ENCODE measurements around the gene TANC1.

DNA sequence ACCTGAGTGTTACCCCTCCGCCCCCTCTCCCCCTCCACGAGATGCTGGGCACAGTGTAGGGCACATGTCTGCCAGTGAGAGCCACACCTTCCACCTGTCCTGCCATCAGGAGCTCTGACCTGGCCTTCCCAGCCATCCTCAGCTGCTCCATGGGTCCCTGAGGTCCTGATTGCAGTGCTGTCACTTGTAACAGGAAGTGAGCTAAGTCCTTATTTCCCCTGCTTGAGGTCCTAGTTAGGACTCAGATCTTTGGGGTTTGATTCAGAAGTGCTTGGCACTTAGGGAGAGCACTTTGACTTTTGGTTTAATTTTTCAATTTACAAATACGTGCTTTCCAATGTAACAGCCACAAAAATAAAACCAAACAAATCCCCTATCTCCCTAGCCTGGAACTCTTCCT, 192.5 kb downstream of the TANC1 start:
- no peak for TF ChIP-seq CTCF (IDR thresholded peaks at IDR 0.05; ENCODE audit: borderline replicate concordance, extremely low read depth, low read length, poor library complexity, severe bottlenecking)
- TF ChIP-seq EZH2 (IDR thresholded peaks at IDR 0.05; ENCODE audit: borderline replicate concordance, low read depth, low read length, severe bottlenecking): no peak

All from DND-41 (cell line).